ENCODE results near the gene AHNAK2.

The AHNAK2 gene

DNA sequence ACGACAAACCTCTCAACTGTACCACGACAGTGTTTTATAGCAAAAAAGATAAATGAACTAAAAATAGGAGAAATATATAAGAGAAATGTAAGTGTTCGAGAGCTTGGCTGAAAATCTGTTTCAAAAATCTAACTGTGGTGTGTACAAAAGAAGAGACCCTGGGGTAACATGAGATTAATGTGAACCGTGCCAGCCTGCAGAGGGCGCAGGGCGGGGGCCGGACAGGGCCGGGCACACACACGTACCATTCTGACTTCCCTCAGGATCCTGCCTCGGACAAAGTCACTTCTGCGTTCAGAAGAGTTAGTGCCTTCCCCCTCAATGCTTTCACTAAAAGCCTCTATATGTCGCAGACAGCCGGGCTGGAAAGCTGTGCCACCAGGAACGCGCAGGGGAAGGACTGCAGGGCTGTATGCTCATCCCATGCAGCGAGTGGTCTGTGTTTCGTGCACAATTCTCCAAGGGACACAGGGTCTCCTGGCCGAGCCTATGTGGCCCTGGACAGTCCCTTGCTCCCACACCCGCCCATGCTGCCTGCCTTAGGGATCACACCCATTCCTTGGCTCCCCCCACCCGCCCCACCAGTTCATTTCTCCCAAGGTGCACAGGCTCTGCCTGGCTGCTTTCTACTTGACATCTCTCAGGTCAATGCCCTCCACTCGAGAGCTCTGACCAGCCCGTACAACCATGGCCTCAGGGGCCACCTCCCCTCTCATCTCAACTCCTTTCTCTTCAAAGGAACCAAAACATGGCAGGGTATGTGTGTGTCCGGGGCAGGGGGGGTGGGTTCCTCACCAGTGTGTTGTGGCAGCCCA is 34.2 kb upstream of the AHNAK2 start:
- no peak for DNase-seq (ENCODE audit: low spot score)

GRCh38 chr14:105011312-105011990 is 33.3 kb upstream of the AHNAK2 start:
- no peak for DNase-seq (ENCODE audit: low spot score)

- DNase-seq (ENCODE audit: low spot score), result no peak
Measured at GRCh38 chr14:105010891-105011291, 32.7 kb upstream of the AHNAK2 start.

DNA sequence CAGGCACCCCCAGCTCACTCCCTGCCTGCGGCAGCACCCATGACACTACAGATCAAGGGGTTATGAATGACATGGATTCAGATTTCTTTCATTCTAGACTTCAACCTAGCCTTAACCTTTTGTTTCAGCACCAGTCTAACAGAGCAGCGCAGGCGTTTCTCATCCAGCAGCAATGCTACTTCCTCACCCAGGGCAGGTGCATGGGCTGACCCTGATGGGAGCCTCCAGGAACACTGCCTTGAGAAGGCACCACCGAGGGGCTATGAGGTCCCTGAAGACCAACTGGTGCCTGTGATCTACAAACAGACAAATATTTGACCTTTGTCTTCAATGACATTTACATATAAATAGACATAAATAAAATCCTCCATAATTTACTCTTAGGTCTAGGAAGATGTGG is 31.9 kb upstream of the AHNAK2 start:
- no peak for DNase-seq (ENCODE audit: low spot score)

DNA sequence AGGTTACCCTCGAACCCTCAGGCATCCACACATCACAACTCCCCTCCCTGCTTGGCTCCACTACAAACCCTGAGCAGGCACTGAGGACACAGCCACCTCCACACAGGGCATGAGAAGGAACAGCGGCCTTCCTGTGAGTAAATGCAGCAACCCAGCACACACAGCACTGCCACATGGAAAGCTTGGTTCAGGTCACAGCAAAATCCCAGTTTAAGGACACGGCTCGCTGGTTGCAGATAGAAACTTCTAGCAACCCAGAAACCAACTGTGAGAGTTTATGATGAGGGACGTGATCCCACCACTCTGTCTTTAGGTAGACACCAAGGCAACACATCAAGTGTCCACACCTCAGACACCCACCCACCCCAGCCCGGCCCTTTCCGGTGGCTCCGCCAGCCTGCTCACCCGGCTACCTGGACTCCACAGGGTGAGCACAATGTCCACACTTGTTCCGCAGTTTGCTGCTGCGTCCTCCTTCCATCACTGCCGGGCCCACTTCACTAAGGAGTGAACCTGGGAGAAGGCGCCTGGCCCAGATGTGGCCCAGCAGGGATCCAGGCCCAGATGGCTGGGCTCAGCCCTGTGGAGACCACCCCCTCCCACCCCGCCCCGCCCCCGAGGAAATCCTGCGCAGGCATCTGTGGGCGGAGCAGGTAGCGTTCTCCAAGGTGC is 29.6 kb upstream of the AHNAK2 start:
- DNase-seq (ENCODE audit: low spot score), result no peak

DNA sequence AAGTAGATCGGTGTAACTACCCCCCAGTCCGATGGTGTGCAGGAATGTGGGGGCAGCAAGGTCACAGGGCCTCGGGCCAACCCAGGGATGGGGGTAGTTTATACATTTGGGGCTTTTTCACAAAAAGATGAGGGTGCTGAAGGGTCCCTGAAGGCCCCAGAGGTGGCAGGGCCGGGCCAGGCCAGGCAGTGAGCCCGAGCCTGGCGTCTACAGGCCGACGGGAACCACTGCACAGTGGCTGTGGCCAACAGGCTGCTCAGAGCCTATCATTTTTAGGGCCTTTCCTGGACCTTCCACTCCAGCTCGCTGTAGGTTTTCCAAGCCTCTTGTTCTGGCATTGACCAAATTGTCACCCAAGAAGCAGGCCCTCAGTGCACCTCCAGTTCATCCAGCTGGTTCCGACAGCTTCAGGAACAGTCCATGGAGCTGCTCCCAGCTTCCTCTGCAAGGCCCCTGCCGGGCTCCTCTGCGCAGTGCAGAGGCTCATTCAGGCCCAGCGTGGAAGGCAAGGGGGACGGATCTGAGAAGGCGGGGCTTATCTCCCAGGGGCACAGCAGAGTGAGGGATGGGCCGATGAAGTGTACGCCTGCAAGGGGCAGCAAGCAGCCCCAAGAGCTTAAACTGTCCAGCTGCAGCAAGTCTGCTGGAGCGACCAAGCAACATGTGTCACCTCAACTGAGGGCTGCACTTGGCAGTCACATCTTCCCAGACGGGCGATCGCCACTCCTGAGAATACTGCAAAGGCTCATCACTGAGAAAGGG is 28.8 kb upstream of the AHNAK2 start:
- no peak for DNase-seq (ENCODE audit: low spot score)

DNA sequence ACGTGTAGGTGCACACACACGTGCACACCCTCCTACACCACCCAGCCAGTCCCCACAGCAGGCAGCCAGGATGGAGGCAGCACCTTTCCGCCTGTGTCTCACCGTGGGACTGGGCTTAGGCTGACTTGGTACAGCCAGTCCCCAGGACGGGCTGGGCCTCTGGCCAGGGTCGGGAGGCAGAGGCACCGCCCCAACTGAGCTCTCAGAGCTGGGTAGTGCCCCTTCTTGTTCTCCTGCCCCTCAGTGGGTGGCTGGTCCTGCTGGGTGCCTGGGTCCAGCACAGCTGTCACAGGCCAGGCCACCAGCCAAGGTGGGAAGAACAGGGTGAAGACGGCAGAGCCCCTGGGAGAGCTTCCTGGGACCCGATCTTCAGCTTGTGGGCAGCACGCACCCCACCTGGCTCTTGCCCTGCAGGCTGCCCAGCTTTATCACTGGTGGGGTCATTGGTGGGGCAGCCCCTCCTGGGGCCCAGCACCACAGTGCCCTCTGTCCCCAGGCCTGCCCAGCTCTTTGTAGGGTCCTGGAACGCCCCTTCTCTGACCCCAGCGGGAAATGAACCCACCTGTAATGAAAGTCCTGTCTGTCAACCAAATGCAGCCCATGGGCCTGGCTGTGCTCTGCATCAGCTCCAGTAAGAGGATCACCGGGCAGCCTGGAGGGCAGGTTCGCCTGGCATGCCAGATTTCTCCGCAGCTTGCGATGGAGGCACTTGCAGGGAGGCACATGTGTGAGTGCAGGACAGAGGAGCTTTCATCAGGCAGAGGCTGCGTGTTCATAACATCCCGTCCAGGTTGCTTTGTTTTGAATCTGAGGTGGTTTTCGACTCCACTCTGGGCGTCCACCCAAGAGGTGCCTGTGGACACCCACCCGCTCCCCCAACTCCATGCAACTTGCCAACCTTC is 28.0 kb upstream of the AHNAK2 start:
- DNase-seq (ENCODE audit: low spot score), result no peak

DNA sequence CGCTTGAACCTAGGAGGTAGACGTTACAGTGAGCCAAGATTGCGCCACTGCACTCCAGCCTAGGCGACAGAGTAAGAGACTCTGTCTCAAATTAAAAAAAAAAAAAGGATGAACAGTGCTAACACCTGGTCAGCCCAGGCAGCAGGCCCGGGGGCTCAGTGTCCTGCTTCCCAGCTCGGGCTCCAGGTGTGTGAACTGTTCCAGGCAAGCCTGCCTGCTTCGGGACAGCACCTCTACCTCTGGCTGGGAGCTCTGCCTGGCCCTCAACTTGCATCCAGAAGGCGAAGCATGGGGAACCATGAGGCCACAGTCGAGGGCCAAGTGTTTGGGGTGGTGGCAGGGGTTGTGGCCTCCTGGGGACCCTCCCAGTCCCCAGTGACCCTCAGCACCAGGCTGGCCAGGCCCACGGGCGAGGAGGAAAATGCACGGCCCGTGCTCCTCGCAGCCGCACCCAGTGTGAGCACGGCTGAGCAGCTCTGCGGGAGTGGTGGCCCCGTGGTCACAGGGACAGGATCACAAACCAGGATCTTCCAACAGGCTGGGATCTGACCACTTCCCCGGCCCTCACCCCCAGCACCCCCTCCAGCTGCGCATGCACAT is 27.3 kb upstream of the AHNAK2 start:
- no peak for DNase-seq (ENCODE audit: low spot score)

- DNase-seq (ENCODE audit: low spot score), result no peak
Measured at GRCh38 chr14:104999361-104999760, 21.2 kb upstream of the AHNAK2 start.

DNA sequence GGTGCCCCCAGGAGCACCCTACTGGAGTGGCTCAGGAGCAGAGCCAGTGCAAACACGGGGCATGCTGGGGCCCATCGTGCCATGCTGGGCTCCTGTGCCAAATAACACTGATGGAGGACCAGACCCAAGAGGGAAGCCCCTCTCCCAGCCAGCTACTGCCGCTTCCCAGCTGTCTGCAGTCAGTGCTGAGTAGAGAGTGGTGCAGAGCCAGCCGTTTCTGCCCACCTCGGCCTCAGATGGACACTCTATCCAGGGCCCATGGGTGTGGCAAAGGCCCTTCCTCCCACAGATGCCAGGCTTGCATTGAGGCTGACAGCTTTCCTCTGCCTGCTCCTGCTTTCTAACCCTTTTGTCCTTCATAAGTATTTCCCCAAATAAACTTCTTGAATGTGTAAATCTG is 20.6 kb upstream of the AHNAK2 start:
- DNase-seq (ENCODE audit: low spot score), result no peak

DNA sequence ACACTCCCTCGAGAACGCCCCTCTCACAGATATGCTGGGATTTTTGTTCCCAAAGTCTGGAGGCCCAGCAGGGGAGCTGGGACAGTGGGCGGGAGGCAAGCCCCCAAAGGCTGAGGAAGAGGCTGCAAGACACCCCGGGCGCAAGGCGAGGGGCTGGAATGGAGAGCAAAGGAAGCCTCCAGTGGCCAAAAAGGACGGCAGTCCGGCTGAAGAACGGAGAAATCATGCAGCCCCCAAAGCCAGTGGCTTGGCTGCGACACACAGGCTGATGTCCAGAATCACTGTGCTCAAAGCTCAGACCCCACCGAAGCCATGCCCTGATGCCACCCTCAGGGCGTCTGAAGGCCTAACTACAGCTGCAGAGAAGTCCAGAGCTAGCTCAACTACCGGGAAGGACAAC is 18.3 kb upstream of the AHNAK2 start:
- no peak for DNase-seq (ENCODE audit: low spot score)

DNA sequence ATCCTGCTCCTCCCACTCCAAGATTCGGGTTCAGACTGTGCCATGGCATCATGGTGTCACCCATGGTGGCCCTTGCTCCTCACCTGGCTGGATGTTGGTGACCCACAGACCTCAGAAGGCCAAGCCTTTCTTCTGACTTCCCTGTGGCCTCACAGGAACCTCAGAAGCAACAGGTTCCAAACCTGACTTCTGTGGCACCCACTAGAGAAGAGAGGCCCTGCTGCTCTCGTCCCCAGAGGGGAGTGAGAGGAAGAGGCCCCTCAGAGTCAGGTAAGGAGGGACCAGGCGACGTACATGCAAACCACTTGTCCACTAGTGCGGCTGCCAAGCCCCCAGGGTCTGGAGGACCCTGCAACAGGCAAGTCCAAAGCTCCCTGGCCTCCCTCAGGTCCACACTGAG is 17.9 kb upstream of the AHNAK2 start:
- DNase-seq (ENCODE audit: low spot score), result no peak

GRCh38 chr14:104994978-104995377 is 16.8 kb upstream of the AHNAK2 start:
- no peak for DNase-seq (ENCODE audit: low spot score)

DNA sequence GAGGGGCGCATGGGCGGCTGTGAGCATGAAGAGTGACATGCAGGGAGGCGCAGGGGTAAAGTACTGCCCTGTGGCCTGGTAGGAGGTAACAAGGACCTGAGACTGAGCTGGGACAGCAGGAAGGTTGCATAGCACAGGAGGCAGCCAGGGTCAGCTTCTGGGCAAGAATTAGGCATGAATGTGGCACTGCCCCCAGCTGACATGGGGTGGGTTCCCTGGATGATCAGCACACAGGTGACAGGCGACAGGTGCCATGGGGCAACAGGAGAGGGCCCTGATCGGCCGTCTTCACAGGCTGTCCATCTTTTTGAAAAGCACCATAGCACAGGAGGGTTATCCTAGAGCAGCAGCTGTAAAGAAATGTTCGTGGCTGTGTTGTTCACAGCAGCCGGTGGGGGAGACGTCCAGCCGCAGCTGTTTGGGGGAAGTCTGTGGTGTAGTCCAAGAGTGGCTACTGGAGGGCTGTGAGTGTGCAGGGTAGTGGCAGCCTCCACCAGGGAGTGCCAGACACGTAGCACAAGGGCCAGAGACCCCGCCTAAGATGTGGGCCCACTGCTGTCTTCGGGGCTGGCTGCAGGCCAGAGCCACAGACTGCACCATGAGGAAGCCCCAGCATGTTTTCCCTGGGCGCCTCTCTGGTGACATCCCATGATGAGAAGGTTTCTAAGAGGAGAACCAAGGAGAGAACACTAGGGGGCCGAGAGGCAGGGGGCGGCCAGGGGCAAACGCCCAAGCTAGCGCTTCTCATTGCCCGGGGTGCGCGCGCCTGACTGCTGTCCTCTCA is 15.8 kb upstream of the AHNAK2 start:
- DNase-seq (ENCODE audit: low spot score), result no peak

GRCh38 chr14:104993306-104993705 is 15.1 kb upstream of the AHNAK2 start:
- no peak for DNase-seq (ENCODE audit: low spot score)

GRCh38 chr14:104992501-104992900 is 14.3 kb upstream of the AHNAK2 start:
- no peak for DNase-seq (ENCODE audit: low spot score)

- DNase-seq (ENCODE audit: low spot score), result no peak
Measured at GRCh38 chr14:104991896-104992230, 13.7 kb upstream of the AHNAK2 start.

DNA sequence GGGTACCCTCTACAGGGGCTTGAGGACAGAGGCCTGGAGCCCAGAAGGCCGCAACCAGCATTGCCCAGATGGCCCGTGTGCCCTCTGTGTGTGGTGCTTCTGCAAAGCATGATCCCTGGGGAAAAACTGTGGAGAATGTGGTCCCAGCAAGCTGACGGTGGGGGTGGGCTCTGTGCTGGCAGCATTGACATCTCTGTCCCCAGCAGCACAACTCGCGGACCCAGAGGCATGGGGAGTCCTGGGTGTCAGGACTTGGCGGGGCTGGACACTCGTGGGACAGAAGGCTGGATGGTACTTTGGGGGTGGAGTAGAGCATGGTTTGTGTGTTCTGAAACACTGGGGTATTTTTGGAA is 11.8 kb upstream of the AHNAK2 start:
- DNase-seq (ENCODE audit: low spot score), result no peak

- no peak for DNase-seq (ENCODE audit: low spot score)
Measured at GRCh38 chr14:104989236-104989950, 11.2 kb upstream of the AHNAK2 start.
